ENCODE data around the gene LTBP1. TPM values are rescaled to one million over a fixed set of nuclear protein-coding genes. Genes with fewer than 3 reads are reported as not detected.

LTBP1 gene
- total RNA-seq, 1 experiment from 2014 or later: 162 TPM

DNA sequence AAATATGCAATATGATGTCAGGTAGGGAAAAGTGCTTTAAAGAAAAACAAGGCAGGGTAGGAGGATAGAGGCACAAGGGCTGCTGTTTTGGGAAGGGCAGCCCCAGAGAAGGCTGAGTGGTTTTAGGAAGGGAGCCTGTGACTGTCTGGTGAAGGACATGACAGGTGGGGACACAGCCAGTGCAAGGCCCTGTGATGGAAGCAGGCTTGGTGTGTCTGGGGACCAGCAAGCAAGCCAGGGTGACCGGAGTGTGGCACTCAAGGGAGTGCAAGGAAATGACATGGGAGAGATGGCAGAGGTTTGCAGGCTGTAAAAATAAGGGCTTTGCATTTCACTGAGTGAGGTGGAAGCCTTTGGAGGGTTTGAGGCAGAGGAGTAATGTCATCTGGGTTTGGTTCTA is 62.0 kb downstream of the LTBP1 start:
- DNase-seq (ENCODE audit: low read depth): no peak

DNA sequence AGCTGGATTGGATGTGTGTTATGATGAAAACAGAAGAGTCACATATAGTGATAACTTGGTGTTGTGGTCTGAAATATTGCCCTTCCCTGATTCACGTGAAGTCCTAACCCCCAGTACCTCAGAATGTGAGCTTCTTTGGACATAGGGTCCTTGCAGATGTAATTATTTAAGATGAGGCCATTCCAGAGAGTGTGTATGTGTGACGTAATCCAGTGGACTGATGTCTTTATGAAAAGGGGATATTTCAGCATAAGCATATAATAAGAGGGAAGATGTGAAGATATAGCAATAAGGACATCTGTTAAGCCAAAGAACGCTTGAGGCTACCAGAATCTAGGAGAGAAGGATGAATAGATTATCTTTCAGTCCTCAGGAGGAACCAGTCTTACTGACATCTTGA is 62.5 kb downstream of the LTBP1 start:
- DNase-seq (ENCODE audit: low read depth): no peak

DNA sequence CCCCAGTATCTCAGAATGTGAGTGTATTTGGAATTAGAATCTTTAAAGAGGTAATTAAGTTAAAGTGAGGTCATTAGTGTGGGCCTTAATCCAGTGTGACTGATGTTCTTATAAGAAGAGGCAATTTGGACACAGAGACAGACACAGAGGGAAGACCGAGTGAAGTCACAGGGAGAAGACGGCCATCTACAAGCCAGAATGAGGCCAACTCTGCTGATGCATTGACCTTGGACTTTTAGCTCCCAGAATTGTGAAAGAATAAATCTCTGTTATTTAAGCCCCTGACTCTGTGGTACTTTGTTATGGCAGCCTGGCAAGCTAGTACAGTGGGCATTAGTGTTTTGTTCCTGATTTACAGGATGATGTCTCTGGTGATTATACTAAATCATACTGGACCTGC is 64.6 kb downstream of the LTBP1 start:
- no peak for DNase-seq (ENCODE audit: low read depth)

- DNase-seq (ENCODE audit: low read depth): peak; percentile 76
These were observed 65.2 kb downstream of the LTBP1 start for GRCh38 chr2:33011941-33012340.

DNA sequence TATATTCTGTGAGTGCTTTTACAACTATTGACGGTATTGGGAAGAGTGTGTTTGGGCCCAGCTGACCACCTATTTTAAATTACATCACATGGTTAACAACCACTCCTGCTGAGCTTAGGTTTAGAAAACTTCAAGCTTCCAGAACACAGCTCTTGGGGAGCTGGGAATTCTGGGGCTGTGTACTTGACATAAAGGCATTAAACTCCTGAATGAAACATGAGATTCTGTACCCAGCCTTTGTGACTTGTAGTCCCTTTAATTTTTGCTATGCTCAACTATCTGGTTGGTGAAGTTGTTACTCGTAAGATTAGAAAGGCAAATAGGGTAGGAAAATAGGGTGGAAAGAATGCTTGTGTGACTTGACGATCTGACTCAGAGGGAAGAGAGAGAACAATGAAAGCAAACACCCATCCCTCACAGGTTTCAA is 66.9 kb downstream of the LTBP1 start:
- no peak for DNase-seq (ENCODE audit: low read depth)

DNA sequence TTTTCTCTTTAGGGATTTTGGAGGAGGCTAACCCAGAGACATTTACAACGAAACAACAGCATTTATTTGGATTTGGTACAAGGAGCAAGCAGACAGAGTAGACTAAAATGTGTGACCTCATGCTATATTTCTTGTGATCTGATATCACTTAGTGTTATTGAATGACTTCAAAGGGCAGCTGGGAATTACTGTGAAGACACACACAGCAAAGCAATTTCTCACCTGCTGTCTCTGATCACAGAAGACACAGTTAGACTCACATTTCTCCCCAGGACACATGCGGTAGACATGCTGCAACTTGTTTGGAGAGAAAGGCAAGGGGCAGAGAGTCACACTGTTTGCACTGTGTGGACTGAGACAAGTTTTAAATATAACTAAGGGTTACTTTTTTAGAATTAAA is 67.5 kb downstream of the LTBP1 start:
- no peak for DNase-seq (ENCODE audit: low read depth)

GRCh38 chr2:33015421-33016142 is 68.8 kb downstream of the LTBP1 start:
- DNase-seq (ENCODE audit: low read depth): peak; percentile 74

- no peak for DNase-seq (ENCODE audit: low read depth)
These were observed 71.5 kb downstream of the LTBP1 start for GRCh38 chr2:33018271-33018670.

DNA sequence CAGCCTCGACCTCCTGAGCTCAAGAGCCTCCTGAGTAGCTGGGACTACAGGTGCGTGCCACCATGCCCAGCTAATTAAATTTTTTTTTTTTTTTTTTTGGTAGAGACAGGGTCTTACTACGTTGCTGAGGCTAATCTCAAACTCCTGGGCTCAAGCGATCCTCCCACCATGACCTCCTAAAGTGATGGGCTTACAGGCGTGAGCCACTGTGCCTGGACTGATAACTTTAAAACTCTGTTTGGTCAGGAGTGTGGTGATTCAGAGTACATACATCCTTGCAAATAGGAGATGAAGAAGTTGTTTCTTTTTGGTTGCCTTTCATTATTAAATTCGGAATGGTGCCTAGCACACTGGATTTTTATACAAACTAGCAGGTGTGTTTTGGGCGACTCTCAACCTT is 73.0 kb downstream of the LTBP1 start:
- DNase-seq (ENCODE audit: low read depth): no peak

GRCh38 chr2:33020883-33021282 is 74.1 kb downstream of the LTBP1 start:
- DNase-seq (ENCODE audit: low read depth): no peak

DNA sequence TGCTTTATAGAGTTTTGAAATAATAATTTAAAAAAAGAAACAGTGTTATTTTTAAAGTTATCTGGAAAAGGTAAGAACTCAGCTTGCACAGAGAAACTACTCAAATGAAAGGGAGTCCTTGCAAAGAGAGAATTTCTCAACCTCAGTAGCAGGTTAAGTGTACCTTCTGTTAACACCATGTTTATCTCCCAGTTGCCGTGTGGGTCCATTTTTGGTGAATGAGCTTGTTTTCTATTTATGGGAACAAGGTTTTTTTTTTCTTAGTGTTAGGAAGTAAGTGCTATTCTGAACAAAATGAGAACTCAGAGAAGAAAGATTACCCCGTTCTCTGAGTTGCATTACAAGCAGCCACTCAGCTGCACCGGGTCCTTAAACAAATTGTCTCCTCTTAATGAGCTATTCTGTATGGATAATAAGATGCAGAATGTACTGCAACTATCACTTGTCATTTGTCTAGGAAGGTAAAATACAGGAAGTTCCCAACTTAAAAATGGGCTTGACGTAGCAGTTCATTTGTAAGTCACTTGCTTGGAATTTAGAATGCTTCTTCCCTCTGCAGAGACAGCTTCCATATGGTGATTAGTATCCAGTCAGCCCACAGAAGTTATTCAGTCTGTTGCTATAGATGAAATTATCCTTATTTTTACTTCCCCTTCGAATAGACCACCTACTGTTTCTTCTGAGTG is 74.9 kb downstream of the LTBP1 start:
- peak; percentile 47 for DNase-seq (ENCODE audit: low read depth)

- no peak for DNase-seq (ENCODE audit: low read depth)
These were observed 75.7 kb downstream of the LTBP1 start for GRCh38 chr2:33022395-33022985.

- DNase-seq (ENCODE audit: low read depth): peak; percentile 83
These were observed 76.4 kb downstream of the LTBP1 start for GRCh38 chr2:33022989-33023727.

GRCh38 chr2:33023728-33024500 is 77.2 kb downstream of the LTBP1 start:
- no peak for DNase-seq (ENCODE audit: low read depth)

DNA sequence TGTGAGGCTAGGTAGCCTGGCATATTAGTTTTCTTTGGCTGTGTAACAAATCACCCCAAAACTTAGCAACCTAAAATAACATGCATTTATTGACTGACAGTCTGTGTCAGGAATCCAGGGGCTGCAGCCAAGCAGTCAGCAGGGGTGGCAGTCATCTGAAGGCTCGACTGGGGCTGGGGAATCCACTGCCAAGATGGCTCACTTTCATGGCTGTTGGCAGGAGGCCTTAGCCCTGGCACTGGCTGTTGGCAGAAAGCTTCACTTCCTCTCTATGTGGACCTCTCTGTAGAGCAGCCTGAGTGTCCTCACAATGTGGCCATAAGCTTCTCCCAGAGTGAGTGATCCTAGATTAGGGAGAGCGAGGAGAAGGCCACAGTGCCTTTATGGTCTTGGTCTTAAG is 78.0 kb downstream of the LTBP1 start:
- DNase-seq (ENCODE audit: low read depth): no peak

GRCh38 chr2:33029459-33029858 is 82.7 kb downstream of the LTBP1 start:
- no peak for DNase-seq (ENCODE audit: low read depth)

DNA sequence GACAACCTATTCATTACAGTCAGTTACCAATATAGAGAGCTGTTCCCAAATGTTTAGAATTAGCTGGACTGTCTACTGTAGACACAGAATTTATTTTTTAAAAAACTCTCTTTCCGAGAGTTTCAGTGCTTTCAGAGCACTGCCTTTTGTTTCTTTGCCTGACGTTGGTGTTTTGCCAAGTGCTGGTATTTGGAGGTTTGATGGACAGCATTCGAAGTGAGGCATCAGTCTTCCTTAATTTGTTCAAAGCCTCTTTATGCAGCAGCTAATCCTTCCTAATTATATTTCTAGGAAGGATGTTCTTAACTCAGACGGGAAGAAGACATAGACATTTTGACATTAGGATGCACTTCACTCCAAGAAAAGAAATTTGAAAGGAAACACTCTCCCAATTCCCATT is 83.2 kb downstream of the LTBP1 start:
- DNase-seq (ENCODE audit: low read depth): no peak

GRCh38 chr2:33030326-33030725 is 83.6 kb downstream of the LTBP1 start:
- DNase-seq (ENCODE audit: low read depth): no peak

GRCh38 chr2:33032245-33032644 is 85.5 kb downstream of the LTBP1 start:
- DNase-seq (ENCODE audit: low read depth): no peak

DNA sequence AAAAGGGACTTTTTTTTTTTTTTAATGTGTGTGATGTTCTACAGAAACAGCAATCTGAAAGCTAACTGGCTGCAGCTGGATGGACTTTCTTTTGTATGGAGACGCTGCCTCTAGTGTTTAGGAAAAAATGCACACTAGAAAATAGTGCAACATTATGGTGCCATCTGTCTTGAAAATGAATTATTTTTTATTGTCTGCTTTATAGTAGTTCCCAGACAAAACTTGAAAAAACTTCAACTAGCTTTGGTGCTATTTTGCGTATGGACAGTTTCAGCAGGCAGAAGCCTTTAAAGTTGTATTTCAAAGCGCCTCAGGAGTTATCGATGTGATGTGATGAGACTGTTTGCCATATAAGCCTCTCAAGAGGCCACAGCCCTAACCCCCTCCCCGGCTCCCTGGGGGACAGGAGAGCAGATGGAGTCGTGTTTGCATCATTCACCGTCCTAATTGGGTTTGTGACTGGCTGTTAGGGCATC is 86.9 kb downstream of the LTBP1 start:
- DNase-seq (ENCODE audit: low read depth): peak; percentile 58

DNA sequence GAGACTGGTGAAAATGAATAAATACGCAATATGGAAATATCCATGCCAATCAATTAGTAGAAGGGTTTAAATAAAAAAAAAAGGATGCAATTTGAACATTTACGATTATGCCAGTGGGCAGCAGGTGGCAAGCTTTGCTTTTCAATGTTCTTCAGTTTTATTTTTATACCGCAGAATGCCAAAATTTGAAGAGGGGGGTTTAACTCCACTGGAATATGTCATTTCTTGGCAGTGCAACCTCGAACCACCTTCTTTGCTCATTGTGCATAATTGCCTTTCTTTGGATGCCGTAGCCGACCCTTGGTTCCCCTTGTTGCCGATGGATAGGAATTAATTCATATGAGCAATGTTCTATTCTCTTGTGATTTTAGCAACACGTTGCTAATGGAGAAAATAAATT is 88.0 kb downstream of the LTBP1 start:
- peak; percentile 54 for DNase-seq (ENCODE audit: low read depth)

- DNase-seq (ENCODE audit: low read depth): no peak
These were observed 91.5 kb downstream of the LTBP1 start for GRCh38 chr2:33038230-33038629.
